Liver (tissue), 9 donors: Measurements from ENCODE around the gene SCAMP1. TPM values are rescaled to one million over a fixed set of nuclear protein-coding genes. Genes with fewer than 3 reads are reported as not detected.

Source experiments
- DNase-seq: peaks from one replicate; pipeline ENCODE4 v3.0.0-alpha.2; 2017; ENCODE audit warnings: low spot score
- H3K27ac ChIP-seq, 2 donors: one replicate each; pipeline ENCODE4 v1.7.0; 2013; ENCODE audit warnings: inconsistent platforms in 2 of 2, low read length in 2 of 2, control low read depth in 1 of 2, low read depth in 1 of 2, mild to moderate bottlenecking in 1 of 2
- H3K27me3 ChIP-seq, 4 donors: one replicate each; pipeline versions ENCODE4 v1.6.1 to v1.7.0; 2013; ENCODE audit warnings: low read length in 3 of 4, inconsistent platforms in 1 of 4, mild to moderate bottlenecking in 1 of 4, moderate library complexity in 1 of 4; ENCODE audit not compliant: control insufficient read depth in 4 of 4, insufficient read depth in 4 of 4
- H3K36me3 ChIP-seq, 4 donors: one replicate each; pipeline versions ENCODE4 v1.6.1 to v1.7.0; 2013; ENCODE audit warnings: low read length in 3 of 4, mild to moderate bottlenecking in 3 of 4, low read depth in 1 of 4, moderate library complexity in 1 of 4; ENCODE audit not compliant: control insufficient read depth in 4 of 4, insufficient read depth in 3 of 4
- H3K4me1 ChIP-seq, 4 donors: one replicate each; pipeline versions ENCODE4 v1.6.1 to v1.7.0; 2013; ENCODE audit warnings: low read length in 3 of 4, mild to moderate bottlenecking in 3 of 4, moderate library complexity in 1 of 4; ENCODE audit not compliant: control insufficient read depth in 4 of 4, insufficient read depth in 4 of 4
- H3K4me3 ChIP-seq, 3 donors: one replicate each; pipeline versions ENCODE4 v1.6.1 to v1.7.0; 2013; ENCODE audit warnings: low read length in 3 of 3, control low read depth in 1 of 3, low read depth in 1 of 3, mild to moderate bottlenecking in 1 of 3
- H3K9ac ChIP-seq, 2 donors: one replicate each; pipeline ENCODE4 v1.7.0; 2013; ENCODE audit warnings: low read length in 2 of 2, mild to moderate bottlenecking in 2 of 2, moderate library complexity in 2 of 2, control low read depth in 1 of 2, low read depth in 1 of 2
- H3K9me3 ChIP-seq, 4 donors: one replicate each; pipeline versions ENCODE4 v1.6.1 to v1.7.0; 2013; ENCODE audit warnings: low read length in 3 of 4; ENCODE audit not compliant: control insufficient read depth in 4 of 4
- ATF3 ChIP-seq: IDR thresholded peaks from 2 replicates; pipeline ENCODE4 v1.6.1; 2016; ENCODE audit warnings: antibody characterized with exemption
- CTCF ChIP-seq: fragments of 150-350 bp; IDR thresholded peaks from 2 replicates; pipeline ENCODE4 v1.5.1; 2017; ENCODE audit warnings: improper control_type of control experiment, low read depth, low read length; ENCODE audit not compliant: missing input control
- FOXA1 ChIP-seq: IDR thresholded peaks from 2 replicates; pipeline ENCODE4 v1.6.1; 2016; ENCODE audit warnings: antibody characterized with exemption
- FOXA2 ChIP-seq: IDR thresholded peaks from 2 replicates; pipeline ENCODE4 v1.6.1; 2016; ENCODE audit warnings: antibody characterized with exemption
- HNF4A ChIP-seq, 2 donors: conservative IDR thresholded peaks; 2 replicates each; pipeline ENCODE4 v1.6.1; 2016; ENCODE audit warnings: antibody characterized with exemption in 2 of 2, mild to moderate bottlenecking in 2 of 2
- HNF4G ChIP-seq: IDR thresholded peaks from 2 replicates; pipeline ENCODE4 v1.6.1; 2016; ENCODE audit warnings: antibody characterized with exemption
- JUND ChIP-seq, 2 donors: IDR thresholded peaks; 2 replicates each; pipeline ENCODE4 v1.6.1; 2016; ENCODE audit warnings: antibody characterized with exemption in 2 of 2
- MAX ChIP-seq: IDR thresholded peaks from 2 replicates; pipeline ENCODE4 v1.6.1; 2016; ENCODE audit warnings: antibody characterized with exemption
- NR2F2 ChIP-seq: IDR thresholded peaks from 2 replicates; pipeline ENCODE4 v1.6.1; 2016; ENCODE audit warnings: antibody characterized with exemption
- RAD21 ChIP-seq, 2 donors: IDR thresholded peaks; 2 replicates each; pipeline ENCODE4 v1.6.1; 2016; ENCODE audit warnings: antibody characterized with exemption in 2 of 2, mild to moderate bottlenecking in 2 of 2
- REST ChIP-seq: IDR thresholded peaks from 2 replicates; pipeline ENCODE4 v1.6.1; 2016; ENCODE audit warnings: antibody characterized with exemption, mild to moderate bottlenecking
- RXRA ChIP-seq, 2 donors: IDR thresholded peaks; 2 replicates each; pipeline ENCODE4 v1.6.1; 2017 to 2018; ENCODE audit warnings: antibody characterized with exemption in 2 of 2, mild to moderate bottlenecking in 1 of 2
- SP1 ChIP-seq: IDR thresholded peaks from 2 replicates; pipeline ENCODE4 v1.6.1; 2018; ENCODE audit warnings: antibody characterized with exemption, mild to moderate bottlenecking
- TAF1 ChIP-seq: conservative IDR thresholded peaks from 2 replicates; pipeline ENCODE4 v1.6.1; 2016; ENCODE audit warnings: antibody characterized with exemption, mild to moderate bottlenecking
- WGBS: extraction: QIAGEN DNeasy Blood & Tissue Kit; methylation state at CpG from one replicate; pipeline ENCODE4 v1.1.7; 2013; 5-methylcytosine and 5-hydroxymethylcytosine counted together
- polyA plus RNA-seq, 2 donors: library from polyadenylated mRNA; stranded (reverse) in 1 of 2; unstranded in 1 of 2; fragments of 200-250 nt in 1 of 2; fragments of >200 nt in 1 of 2; fragmentation: Nextera tagmentation in 1 of 2; extraction: Ambion mirVana in 1 of 2; gene quantifications; one replicate each; pipeline versions ENCODE4 v1.2.1 to v1.2.3, GENCODE V29; 2013 to 2015
- total RNA-seq, 2 donors: library from RNA; depleted of rRNA; stranded (reverse); fragments of >200 nt; gene quantifications; one replicate each; pipeline ENCODE4 v1.2.3, GENCODE V29; 2014
- donor health status: healthy.
- donor health status: healthy.
- donor health status: healthy.
- donor health status: healthy.
- donor health status: healthy.

SCAMP1 gene
- total and polyA plus RNA-seq, 4 donors: 5.9 to 15.0 (median 9.0) TPM

GRCh38 chr5:78345485-78345884 lies 14.9 kb upstream of the SCAMP1 start:
- TF ChIP-seq REST: no peak
- no peak for TF ChIP-seq RXRA (IDR thresholded peaks at IDR 0.05)
- no peak for TF ChIP-seq CTCF
- TF ChIP-seq TAF1: no peak
- no peak for TF ChIP-seq JUND (IDR thresholded peaks at IDR 0.05)
- no peak for TF ChIP-seq NR2F2
- no peaks in the 10 kb centered on the region for H3K27me3 ChIP-seq
- no peak overlapping the region for H3K27ac ChIP-seq
- no peaks in the 10 kb centered on the region for H3K36me3 ChIP-seq
- no peak overlapping the region for H3K9ac ChIP-seq
- 56% methylated on average over 3 of the region's 3 CpGs for WGBS
- no peak for DNase-seq
- H3K9me3 ChIP-seq: no peaks in the 10 kb centered on the region
- H3K4me1 ChIP-seq: no peaks in the 10 kb centered on the region
- H3K4me3 ChIP-seq: no peak overlapping the region

GRCh38 chr5:78353520-78353919 lies 6.9 kb upstream of the SCAMP1 start:
- no peaks in the 10 kb centered on the region for H3K27me3 ChIP-seq
- H3K9me3 ChIP-seq: no peaks in the 10 kb centered on the region
- H3K4me1 ChIP-seq: no peaks in the 10 kb centered on the region
- H3K4me3 ChIP-seq: no peak overlapping the region
- no peak overlapping the region for H3K27ac ChIP-seq
- no peak overlapping the region for H3K9ac ChIP-seq
- WGBS: 59% methylated on average over 4 of the region's 4 CpGs
- no peak for TF ChIP-seq RXRA (IDR thresholded peaks at IDR 0.05)
- TF ChIP-seq JUND (IDR thresholded peaks at IDR 0.05): no peak
- H3K36me3 ChIP-seq: no peaks in the 10 kb centered on the region
- no peak for DNase-seq

GRCh38 chr5:78354066-78354670 lies 6.2 kb upstream of the SCAMP1 start:
- DNase-seq: no peak

More at GRCh38 chr5:78354066-78354670, 6.2 kb upstream of the SCAMP1 start:
- H3K27ac ChIP-seq: no peak overlapping the region
- H3K36me3 ChIP-seq: no peaks in the 10 kb centered on the region
- H3K27me3 ChIP-seq: no peaks in the 10 kb centered on the region
- peaks cover 0 to 5% (median 2%) of the 10 kb centered on the region in 4 donors for H3K4me1 ChIP-seq
- no peaks in the 10 kb centered on the region for H3K9me3 ChIP-seq
- no peak overlapping the region for H3K9ac ChIP-seq
- WGBS: 75% methylated on average over 4 of the region's 4 CpGs
- no peak for TF ChIP-seq HNF4G
- TF ChIP-seq FOXA1: no peak
- no peak for TF ChIP-seq RAD21 (IDR thresholded peaks at IDR 0.05)
- no peak for TF ChIP-seq SP1
- no peak for TF ChIP-seq ATF3
- TF ChIP-seq HNF4A (conservative IDR thresholded peaks at IDR 0.05): no peak
- TF ChIP-seq MAX: no peak
- no peak for TF ChIP-seq REST
- TF ChIP-seq TAF1: no peak
- TF ChIP-seq FOXA2: no peak
- no peak for TF ChIP-seq CTCF
- no peak overlapping the region for H3K4me3 ChIP-seq
